HCT116 (cell line): Measurements from ENCODE around the gene PKMYT1.

ENCODE experiments used
- CEBPB ChIP-seq: IDR thresholded peaks from 2 replicates; pipeline ENCODE4 v1.6.1; 2012; ENCODE audit warnings: low read depth
- EGR1 ChIP-seq: IDR thresholded peaks from 2 replicates; pipeline ENCODE4 v1.6.1; 2012; ENCODE audit warnings: low read depth
- EZH2 ChIP-seq: fragments of 200-600 bp; sonication (generic); IDR thresholded peaks from 2 replicates; pipeline ENCODE4 v1.6.1; 2017; ENCODE audit warnings: antibody characterized with exemption, mixed run types
- EZH2phosphoT487 ChIP-seq: fragments of 200-600 bp; IDR thresholded peaks from 2 replicates; pipeline ENCODE4 v1.6.1; 2018; ENCODE audit warnings: antibody characterized with exemption, borderline replicate concordance
- POLR2A ChIP-seq: IDR thresholded peaks from 2 replicates; pipeline ENCODE4 v1.7.0; 2011; ENCODE audit warnings: borderline replicate concordance; ENCODE audit not compliant: insufficient read depth, insufficient read length; ENCODE audit errors: extremely low read depth
- POLR2AphosphoS5 ChIP-seq: IDR thresholded peaks from 2 replicates; pipeline ENCODE4 v1.6.1; 2011; ENCODE audit warnings: mild to moderate bottlenecking, low read depth, low read length, moderate library complexity
- SIN3A ChIP-seq: IDR thresholded peaks from 2 replicates; pipeline ENCODE4 v1.6.1; 2012; ENCODE audit warnings: low read depth
- SP1 ChIP-seq: IDR thresholded peaks from 2 replicates; pipeline ENCODE4 v1.6.1; 2012; ENCODE audit warnings: low read depth
- ZNF274 ChIP-seq: fragments of 200-500 bp; sonication (Bioruptor generic); IDR thresholded peaks from 2 replicates; pipeline ENCODE4 v1.6.1; 2014; ENCODE audit warnings: mild to moderate bottlenecking, low read depth, low read length, inconsistent platforms
- TF ChIP-seq, protein P1 (sequence below), 3 experiments: fragments of 200-600 bp in 1 of 3; sonication (generic) in 1 of 3; IDR thresholded peaks in 2 of 3; conservative IDR thresholded peaks in 1 of 3; 2 replicates each; pipeline ENCODE4 v1.5.1; 2012 to 2017; ENCODE audit warnings: low read depth in 2 of 3, low read length in 2 of 3, antibody characterized with exemption in 1 of 3, borderline replicate concordance in 1 of 3, control low read depth in 1 of 3, mild to moderate bottlenecking in 1 of 3, mixed read lengths in 1 of 3, mixed run types in 1 of 3, moderate library complexity in 1 of 3; ENCODE audit not compliant: insufficient read depth in 1 of 3
- TF ChIP-seq, protein P2 (sequence below): IDR thresholded peaks from 2 replicates; pipeline ENCODE4 v1.6.1; 2012; ENCODE audit warnings: low read depth
- TF ChIP-seq, protein P3 (sequence below): IDR thresholded peaks from 2 replicates; pipeline ENCODE4 v1.6.1; 2011; ENCODE audit warnings: mild to moderate bottlenecking, low read length, moderate library complexity; ENCODE audit not compliant: insufficient replicate concordance; ENCODE audit errors: extremely low read depth
- TF ChIP-seq, protein P4 (sequence below): IDR thresholded peaks from 2 replicates; pipeline ENCODE4 v1.6.1; 2012

DNA sequence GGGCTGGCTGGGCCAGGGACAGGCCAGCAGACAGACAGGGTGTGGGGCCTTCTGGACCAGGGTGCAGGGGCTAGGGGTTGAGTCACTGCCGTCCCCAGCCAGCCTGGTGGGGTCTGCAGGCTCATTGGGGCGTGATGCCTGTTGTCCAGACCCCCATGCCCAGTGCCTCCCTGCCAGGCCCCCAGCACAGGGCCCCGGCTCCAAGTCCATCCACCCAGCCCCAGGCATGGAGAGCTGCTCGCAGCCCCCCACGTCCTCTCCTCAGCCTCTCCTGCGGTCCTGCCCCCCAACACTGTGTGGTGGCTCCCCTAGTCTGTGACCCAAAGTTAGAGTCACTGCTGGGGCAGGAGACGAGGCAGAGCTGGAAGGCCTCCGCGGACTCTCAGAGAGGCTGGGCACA is 7.0 kb upstream of the PKMYT1 start:
- TF ChIP-seq, protein P1, sequence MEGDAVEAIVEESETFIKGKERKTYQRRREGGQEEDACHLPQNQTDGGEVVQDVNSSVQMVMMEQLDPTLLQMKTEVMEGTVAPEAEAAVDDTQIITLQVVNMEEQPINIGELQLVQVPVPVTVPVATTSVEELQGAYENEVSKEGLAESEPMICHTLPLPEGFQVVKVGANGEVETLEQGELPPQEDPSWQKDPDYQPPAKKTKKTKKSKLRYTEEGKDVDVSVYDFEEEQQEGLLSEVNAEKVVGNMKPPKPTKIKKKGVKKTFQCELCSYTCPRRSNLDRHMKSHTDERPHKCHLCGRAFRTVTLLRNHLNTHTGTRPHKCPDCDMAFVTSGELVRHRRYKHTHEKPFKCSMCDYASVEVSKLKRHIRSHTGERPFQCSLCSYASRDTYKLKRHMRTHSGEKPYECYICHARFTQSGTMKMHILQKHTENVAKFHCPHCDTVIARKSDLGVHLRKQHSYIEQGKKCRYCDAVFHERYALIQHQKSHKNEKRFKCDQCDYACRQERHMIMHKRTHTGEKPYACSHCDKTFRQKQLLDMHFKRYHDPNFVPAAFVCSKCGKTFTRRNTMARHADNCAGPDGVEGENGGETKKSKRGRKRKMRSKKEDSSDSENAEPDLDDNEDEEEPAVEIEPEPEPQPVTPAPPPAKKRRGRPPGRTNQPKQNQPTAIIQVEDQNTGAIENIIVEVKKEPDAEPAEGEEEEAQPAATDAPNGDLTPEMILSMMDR (IDR thresholded peaks at IDR 0.05 in 2 of 3, conservative IDR thresholded peaks at IDR 0.05 in 1 of 3; ENCODE audit: borderline replicate concordance in 1 of 3, insufficient read depth in 1 of 3, low read depth in 2 of 3, low read length in 2 of 3): no peak
- TF ChIP-seq SP1: no peak
- no peak for TF ChIP-seq EZH2phosphoT487
- TF ChIP-seq ZNF274: no peak
- no peak for TF ChIP-seq EGR1
- TF ChIP-seq, protein P2, sequence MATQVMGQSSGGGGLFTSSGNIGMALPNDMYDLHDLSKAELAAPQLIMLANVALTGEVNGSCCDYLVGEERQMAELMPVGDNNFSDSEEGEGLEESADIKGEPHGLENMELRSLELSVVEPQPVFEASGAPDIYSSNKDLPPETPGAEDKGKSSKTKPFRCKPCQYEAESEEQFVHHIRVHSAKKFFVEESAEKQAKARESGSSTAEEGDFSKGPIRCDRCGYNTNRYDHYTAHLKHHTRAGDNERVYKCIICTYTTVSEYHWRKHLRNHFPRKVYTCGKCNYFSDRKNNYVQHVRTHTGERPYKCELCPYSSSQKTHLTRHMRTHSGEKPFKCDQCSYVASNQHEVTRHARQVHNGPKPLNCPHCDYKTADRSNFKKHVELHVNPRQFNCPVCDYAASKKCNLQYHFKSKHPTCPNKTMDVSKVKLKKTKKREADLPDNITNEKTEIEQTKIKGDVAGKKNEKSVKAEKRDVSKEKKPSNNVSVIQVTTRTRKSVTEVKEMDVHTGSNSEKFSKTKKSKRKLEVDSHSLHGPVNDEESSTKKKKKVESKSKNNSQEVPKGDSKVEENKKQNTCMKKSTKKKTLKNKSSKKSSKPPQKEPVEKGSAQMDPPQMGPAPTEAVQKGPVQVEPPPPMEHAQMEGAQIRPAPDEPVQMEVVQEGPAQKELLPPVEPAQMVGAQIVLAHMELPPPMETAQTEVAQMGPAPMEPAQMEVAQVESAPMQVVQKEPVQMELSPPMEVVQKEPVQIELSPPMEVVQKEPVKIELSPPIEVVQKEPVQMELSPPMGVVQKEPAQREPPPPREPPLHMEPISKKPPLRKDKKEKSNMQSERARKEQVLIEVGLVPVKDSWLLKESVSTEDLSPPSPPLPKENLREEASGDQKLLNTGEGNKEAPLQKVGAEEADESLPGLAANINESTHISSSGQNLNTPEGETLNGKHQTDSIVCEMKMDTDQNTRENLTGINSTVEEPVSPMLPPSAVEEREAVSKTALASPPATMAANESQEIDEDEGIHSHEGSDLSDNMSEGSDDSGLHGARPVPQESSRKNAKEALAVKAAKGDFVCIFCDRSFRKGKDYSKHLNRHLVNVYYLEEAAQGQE: no peak
- no peak for TF ChIP-seq SIN3A
- no peak for TF ChIP-seq POLR2AphosphoS5
- TF ChIP-seq EZH2: no peak
- no peak for TF ChIP-seq POLR2A
- TF ChIP-seq, protein P3, sequence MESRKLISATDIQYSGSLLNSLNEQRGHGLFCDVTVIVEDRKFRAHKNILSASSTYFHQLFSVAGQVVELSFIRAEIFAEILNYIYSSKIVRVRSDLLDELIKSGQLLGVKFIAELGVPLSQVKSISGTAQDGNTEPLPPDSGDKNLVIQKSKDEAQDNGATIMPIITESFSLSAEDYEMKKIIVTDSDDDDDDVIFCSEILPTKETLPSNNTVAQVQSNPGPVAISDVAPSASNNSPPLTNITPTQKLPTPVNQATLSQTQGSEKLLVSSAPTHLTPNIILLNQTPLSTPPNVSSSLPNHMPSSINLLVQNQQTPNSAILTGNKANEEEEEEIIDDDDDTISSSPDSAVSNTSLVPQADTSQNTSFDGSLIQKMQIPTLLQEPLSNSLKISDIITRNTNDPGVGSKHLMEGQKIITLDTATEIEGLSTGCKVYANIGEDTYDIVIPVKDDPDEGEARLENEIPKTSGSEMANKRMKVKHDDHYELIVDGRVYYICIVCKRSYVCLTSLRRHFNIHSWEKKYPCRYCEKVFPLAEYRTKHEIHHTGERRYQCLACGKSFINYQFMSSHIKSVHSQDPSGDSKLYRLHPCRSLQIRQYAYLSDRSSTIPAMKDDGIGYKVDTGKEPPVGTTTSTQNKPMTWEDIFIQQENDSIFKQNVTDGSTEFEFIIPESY: no peak
- TF ChIP-seq CEBPB: no peak
- TF ChIP-seq, protein P4, sequence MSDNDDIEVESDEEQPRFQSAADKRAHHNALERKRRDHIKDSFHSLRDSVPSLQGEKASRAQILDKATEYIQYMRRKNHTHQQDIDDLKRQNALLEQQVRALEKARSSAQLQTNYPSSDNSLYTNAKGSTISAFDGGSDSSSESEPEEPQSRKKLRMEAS: no peak
